ENCODE data around the gene HUS1B. TPM values are rescaled to one million over a fixed set of nuclear protein-coding genes. Genes with fewer than 3 reads are reported as not detected.

The HUS1B gene
- total RNA-seq, 1 donor from 2014 or later, result 1.8 TPM

DNA sequence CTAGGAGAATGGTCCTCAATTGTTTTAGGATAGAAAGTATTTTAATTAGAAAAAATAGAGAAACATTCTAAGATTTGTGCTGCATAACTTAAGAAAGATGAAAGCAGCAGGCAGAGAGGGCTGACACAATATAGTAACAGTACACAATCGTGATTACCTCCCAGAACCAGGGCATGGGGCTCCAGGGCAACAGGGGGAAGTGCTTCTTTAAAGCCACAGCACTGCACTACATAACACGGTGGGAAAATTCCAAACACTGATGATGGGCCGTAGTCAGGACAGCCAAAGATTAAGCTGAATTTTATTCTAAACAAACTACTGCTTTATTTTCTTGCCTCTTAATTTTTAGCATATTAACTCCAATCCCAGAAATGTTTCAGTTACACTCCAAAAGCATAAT lies 21.6 kb upstream of the HUS1B start:
- H3K9me3 Mint-ChIP-seq (ENCODE audit: unreplicated experiment), result no peaks in the 10 kb centered on the region
- DNase-seq (ENCODE audit: extremely low spot score, unreplicated experiment), result no peak
- no peak overlapping the region for H3K4me3 Mint-ChIP-seq (ENCODE audit: unreplicated experiment)
- no peaks in the 10 kb centered on the region for H3K27me3 Mint-ChIP-seq (ENCODE audit: unreplicated experiment)
- H3K27ac Mint-ChIP-seq (ENCODE audit: unreplicated experiment), result peak overlapping the region; percentile 3
- peaks cover 60% of the 10 kb centered on the region for H3K4me1 Mint-ChIP-seq (ENCODE audit: unreplicated experiment)
- no peaks in the 10 kb centered on the region for H3K36me3 Mint-ChIP-seq (ENCODE audit: unreplicated experiment)
- no peak for TF ChIP-seq CTCF (IDR thresholded peaks at IDR 0.05)

DNA sequence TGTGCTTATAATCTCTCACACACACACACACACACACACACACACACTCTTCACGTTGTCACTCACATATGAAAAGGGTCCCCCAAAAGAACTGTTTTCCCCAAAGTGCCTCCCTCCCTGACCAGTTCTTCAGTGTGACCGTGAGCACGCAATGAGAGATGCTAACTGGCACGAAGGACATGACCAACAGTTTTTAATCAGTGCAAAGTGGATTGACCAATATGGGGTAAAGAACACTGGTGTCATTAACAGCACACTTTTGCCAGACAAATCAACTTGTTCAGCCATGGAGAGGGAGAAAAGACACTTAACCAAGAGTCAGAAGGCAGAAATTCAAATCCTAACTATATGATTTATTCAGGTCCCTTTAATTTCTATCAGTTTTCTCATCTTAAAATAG lies 21.0 kb upstream of the HUS1B start:
- DNase-seq (ENCODE audit: extremely low spot score, unreplicated experiment), result no peak
- H3K4me3 Mint-ChIP-seq (ENCODE audit: unreplicated experiment), result no peak overlapping the region
- no peak for TF ChIP-seq CTCF (IDR thresholded peaks at IDR 0.05)
- H3K27ac Mint-ChIP-seq (ENCODE audit: unreplicated experiment), result no peak overlapping the region
- no peaks in the 10 kb centered on the region for H3K36me3 Mint-ChIP-seq (ENCODE audit: unreplicated experiment)
- no peaks in the 10 kb centered on the region for H3K27me3 Mint-ChIP-seq (ENCODE audit: unreplicated experiment)
- H3K4me1 Mint-ChIP-seq (ENCODE audit: unreplicated experiment), result peaks cover 54% of the 10 kb centered on the region
- H3K9me3 Mint-ChIP-seq (ENCODE audit: unreplicated experiment), result no peaks in the 10 kb centered on the region

- Mint-ChIP-seq H3K36me3 (ENCODE audit: unreplicated experiment) (peaks cover 5% of the 10 kb centered on the region), H3K27ac (ENCODE audit: unreplicated experiment) (peak overlapping the region; percentile 16), H3K4me1 (ENCODE audit: unreplicated experiment) (peaks cover 28% of the 10 kb centered on the region), H3K9me3 (ENCODE audit: unreplicated experiment) (peaks cover 7% of the 10 kb centered on the region), H3K27me3 (ENCODE audit: unreplicated experiment) (no peaks in the 10 kb centered on the region), H3K4me3 (ENCODE audit: unreplicated experiment) (no peak overlapping the region)
- TF ChIP-seq CTCF (IDR thresholded peaks at IDR 0.05), result no peak
- DNase-seq (ENCODE audit: extremely low spot score, unreplicated experiment), result no peak
Observed at GRCh38 chr6:674956-675355, 18.1 kb upstream of the HUS1B start.

DNA sequence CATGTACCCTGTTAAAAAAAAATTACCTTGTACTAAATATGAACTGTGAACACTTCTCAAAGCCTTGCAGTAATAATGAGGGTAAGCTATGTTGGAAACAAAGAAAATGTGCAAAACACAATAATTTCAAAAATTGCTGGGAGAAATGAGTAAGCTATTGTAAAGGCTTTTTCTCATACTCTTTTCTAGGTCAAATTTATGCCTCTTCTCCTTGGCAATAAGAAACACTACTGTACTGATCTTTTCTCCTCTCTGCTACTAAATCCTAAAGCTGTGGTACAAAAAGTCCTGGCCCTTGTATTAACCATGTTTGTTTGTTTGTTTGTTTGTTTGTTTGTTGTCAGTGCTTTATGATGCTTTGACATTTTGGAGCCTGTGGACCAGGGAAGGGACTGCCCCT lies 17.5 kb upstream of the HUS1B start:
- Mint-ChIP-seq H3K4me1 (ENCODE audit: unreplicated experiment) (peaks cover 22% of the 10 kb centered on the region), H3K36me3 (ENCODE audit: unreplicated experiment) (peaks cover 5% of the 10 kb centered on the region), H3K27ac (ENCODE audit: unreplicated experiment) (no peak overlapping the region), H3K27me3 (ENCODE audit: unreplicated experiment) (no peaks in the 10 kb centered on the region), H3K4me3 (ENCODE audit: unreplicated experiment) (no peak overlapping the region), H3K9me3 (ENCODE audit: unreplicated experiment) (peaks cover 7% of the 10 kb centered on the region)
- TF ChIP-seq CTCF (IDR thresholded peaks at IDR 0.05), result no peak
- no peak for DNase-seq (ENCODE audit: extremely low spot score, unreplicated experiment)

DNA sequence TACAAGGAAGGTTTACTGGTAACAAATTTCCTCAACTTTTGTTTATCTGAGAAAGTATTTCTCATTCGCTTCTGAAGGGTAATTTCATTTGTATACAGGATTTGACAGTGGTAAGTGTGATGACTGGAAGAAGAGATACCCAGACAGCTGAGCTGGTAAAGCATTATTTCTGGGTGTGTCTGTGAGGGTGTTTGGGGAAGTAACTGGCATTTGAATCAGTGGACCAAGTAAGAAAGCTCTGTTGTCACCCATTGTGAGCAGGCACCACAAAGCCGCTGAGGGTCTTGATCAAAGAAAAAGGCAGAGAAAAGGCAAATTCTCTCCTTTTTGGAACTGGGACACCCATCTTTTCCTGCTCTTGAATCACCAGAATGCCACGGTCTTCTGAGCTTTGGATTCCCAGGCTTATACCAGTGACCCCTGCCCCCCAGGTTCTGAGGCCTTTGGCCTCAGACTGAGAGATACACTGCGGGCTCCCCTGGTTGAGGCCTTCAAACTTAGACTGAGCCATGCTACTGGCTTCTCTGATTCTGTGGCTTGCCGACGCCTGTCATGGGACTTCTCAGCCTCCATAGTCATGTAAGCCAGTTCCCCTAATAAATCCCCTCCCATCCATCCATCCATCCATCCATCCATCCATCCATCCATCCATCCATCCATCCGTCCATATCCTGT lies 10.5 kb upstream of the HUS1B start:
- Mint-ChIP-seq H3K9me3 (ENCODE audit: unreplicated experiment) (peaks cover 12% of the 10 kb centered on the region), H3K36me3 (ENCODE audit: unreplicated experiment) (peaks cover 9% of the 10 kb centered on the region), H3K4me1 (ENCODE audit: unreplicated experiment) (peaks cover 1% of the 10 kb centered on the region), H3K27ac (ENCODE audit: unreplicated experiment) (no peak overlapping the region), H3K27me3 (ENCODE audit: unreplicated experiment) (no peaks in the 10 kb centered on the region), H3K4me3 (ENCODE audit: unreplicated experiment) (no peak overlapping the region)
- no peak for DNase-seq (ENCODE audit: extremely low spot score, unreplicated experiment)
- no peak for TF ChIP-seq CTCF (IDR thresholded peaks at IDR 0.05)

Data from osteocyte (in vitro differentiated cells).